Amniotic stem cell (primary cell): Measurements from ENCODE around the gene PDLIM5.

Source experiments
- DNase-seq: peaks from one replicate; lab custom pipeline; 2025; lab: John Stamatoyannopoulos, UW

PDLIM5 gene

DNA sequence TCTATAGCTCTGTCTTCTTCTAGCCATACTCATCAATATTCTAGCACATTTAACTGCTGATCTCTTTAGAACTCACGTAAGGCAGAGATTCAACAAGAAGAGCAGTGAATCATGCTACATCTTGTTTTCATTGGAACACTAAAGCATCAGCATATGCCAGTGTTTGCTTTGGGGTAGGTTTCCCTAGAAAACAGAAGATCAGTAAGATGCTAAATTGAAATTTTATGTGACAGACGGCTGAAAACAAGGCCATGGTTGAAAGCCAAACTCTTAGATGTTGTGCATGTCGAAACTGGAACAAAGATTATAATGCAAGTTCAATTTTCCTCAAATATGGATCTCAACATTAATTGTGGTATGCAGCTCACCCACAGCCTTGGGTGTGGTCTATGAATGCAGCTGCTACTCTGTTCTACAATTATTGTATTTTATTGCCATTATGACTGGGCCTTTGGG, 107.6 kb downstream of the PDLIM5 start:
- peak; percentile 7 for DNase-seq

DNA sequence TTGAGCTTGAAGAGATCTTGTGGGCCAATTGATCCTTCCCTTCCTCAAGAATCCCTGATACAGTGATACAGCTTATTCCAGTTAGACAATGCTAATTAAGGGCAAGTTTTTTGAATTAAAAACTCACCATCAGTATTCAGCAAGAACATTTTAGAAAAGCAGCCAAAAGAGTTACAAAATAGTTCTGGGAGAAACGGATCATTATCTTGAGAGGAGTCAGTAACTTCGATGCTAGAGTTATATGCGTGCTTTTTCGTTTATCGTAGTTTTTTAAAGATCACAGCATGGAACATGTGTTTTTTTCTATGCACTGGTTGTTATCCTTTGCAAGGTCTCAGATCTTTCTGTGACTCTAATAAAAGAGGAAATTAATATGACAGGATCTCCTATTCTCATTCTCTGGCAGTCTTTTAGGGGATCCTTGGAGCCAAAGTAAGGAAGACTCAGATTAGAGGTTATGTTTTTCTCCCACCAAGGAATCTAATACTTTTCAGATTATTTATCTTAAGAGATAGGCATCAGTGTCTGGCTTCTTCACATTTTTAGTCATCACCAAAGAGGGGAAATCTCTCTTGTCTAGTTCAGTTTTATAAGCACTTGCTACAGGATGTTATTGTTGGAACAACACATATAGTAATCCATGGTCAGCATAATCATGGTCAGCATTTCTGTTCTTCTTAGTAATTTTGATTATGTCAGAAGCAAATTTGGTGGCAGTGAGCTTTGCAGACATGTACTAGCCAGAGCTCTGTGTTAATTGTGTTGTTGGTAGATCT, 109.7 kb downstream of the PDLIM5 start:
- DNase-seq = peak; percentile 17

DNA sequence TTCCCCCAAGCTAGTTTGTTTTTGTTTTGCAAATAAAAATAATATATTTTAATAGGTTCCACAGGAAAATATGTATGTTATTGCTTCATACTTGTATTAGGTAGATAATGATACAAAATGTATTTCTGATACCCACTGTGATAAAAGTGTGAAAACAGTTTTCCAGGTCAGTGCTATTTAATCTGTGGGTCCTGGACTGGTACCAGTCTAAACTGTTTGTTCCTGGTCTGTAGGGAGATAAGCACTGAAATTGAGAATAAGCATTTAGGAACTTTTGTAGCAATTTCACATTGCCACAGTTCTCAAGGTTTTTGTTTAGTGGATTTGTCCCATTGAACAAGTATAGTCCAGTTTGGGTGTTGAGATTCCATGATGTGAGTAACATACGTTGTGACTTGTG, 110.5 kb downstream of the PDLIM5 start:
- no peak for DNase-seq

DNA sequence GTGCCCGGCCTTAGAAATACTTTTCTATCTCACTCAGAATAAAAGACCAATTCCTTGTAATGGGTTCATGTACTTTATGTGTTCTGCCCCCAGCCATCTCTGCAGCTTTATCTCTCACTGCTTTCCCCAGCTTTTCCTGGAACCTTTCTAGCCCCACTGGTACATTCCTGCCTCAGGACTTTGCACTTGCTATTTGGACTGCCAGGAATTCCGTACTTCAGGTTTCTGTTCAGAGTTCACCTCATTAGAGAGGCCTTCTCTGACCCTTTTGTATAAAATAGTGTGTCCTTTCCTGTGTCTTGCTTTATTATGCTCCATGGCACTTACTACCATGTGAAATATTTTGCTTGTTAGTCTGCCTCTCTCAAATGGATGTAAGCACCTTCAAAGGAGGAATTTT, 112.5 kb downstream of the PDLIM5 start:
- no peak for DNase-seq

DNA sequence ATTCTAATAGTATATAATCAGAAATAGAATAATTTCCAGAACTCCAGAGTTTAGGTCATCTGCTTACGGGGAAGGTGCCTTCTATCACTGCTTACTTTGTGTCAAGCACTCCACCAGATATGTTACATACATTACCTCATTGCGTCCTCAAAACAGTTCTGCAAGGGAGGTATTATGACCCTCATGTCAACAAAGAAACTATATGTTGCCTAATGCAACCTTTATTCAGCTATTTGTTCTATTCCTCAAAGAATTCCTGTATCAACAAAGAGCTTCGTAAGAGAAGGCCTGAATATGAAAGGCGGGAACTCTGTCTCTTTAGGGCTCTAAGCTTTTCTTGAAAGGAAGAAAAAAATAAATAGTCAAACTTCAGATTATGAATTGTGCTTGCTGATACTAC, 114.7 kb downstream of the PDLIM5 start:
- DNase-seq = no peak

DNA sequence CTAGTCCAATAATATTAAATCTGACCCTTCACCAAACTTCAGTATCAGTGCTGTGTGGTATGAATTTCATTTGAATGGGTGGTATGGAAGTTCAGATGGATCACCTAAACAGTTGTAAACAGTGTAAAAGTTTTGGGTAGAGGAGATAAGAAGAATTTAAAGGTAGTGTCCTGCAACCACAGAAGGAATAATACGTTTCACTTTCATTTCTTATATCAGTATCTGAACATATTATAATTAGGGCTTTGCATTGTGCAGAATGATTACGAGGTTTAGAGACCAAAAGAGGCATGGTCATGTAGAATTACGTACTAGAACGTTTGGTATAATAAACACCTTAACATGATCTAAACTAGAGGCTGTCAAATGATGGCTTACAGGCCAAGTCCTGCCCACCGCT, 116.1 kb downstream of the PDLIM5 start:
- no peak for DNase-seq

DNA sequence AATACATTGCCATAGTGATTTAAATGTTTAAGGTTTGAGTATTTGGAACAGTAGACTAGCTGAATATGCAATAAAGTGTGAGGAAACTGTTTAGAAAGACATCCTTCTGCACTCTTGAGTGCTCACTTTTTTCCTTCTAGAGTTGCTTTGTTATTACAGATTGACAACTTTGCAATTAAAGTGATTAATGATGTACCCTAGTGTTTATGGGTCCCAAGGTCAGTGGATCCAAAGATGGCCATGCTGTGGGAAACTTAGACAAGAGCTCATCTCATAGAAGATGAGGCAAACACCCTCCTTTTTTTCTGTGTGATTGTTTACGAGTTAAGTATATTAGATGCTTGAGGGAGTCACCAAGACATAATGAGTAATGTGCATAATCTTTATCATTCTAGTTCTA, 118.8 kb downstream of the PDLIM5 start:
- no peak for DNase-seq

DNA sequence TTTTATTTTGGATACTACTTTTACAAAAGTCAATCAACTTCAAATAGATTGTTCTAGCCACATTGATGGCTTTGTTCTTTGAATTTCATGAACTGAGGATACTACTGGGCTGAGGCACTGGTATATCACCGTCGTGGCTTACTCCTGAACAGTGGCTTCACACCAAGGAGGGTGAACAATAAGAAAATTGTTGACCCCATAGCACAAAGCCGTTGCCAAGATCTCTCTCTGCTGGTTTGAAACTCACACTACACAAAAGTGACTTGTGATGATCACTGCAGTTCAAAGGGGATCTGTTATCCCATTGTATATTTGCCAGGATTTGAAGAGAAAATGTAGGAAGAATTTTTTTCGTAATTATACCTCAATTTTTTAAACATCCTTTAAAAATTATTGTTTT, 119.6 kb downstream of the PDLIM5 start:
- no peak for DNase-seq

DNA sequence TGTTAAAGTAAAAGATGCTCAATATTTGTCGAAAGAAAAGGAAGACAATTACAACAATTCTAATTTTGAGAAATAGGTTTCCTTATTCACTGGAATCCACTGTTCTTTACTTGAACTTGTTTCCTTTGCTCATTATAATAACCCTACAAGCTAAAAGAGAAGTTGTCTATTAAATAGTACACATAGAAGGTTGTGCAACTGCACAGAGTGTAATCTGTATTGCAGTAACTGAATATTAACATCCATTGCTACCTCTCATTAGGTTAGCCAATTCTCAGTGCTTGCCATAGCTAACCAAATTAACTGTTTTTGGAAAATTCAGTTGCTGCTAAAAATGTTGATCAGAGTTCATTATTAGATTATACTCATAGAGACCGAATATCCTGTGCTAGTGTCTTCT, 120.0 kb downstream of the PDLIM5 start:
- DNase-seq = no peak

DNA sequence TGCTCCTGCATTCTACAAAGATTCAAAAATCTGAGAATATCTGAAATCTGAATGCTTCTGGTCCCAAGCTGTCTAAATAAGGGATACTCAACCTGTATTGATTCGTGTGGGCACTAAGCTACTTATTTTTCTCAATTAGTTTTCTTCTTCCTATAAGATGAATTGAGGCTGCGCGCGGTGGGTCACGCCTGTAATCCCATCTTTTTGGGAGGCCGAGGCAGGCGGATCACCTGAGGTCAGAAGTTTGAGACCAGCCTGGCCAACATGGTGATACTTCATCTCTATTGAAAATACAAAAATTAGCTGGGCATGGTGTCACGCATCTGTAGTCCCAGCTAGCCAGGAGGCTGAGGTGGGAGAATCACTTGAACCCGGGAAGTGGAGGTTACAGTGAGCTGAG, 122.3 kb downstream of the PDLIM5 start:
- no peak for DNase-seq

DNA sequence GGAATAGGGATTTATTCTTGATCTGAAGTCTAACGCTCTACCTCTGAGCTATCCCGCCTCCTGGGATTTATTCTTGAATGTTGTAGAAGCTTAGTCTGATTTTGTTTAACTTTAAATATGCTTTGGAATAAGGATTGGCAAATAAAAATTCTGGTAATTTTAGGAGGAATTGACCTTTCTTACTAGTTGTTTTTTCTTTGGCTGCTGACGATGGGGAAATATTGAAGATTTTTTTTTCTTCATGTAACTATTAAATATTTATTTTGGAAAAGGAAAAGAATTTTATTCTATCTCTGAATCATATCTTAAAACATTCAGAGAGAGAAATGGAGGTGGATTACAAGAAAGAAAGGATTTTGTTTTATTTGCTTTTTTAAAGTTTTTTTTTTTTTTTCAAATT, 122.9 kb downstream of the PDLIM5 start:
- DNase-seq = no peak

DNA sequence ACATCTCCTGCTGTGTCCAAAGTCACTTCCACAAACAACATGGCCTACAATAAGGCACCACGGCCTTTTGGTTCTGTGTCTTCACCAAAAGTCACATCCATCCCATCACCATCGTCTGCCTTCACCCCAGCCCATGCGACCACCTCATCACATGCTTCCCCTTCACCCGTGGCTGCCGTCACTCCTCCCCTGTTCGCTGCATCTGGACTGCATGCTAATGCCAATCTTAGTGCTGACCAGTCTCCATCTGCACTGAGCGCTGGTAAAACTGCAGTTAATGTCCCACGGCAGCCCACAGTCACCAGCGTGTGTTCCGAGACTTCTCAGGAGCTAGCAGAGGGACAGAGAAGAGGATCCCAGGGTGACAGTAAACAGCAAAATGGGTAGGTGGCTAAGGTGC, 123.9 kb downstream of the PDLIM5 start:
- DNase-seq = no peak

DNA sequence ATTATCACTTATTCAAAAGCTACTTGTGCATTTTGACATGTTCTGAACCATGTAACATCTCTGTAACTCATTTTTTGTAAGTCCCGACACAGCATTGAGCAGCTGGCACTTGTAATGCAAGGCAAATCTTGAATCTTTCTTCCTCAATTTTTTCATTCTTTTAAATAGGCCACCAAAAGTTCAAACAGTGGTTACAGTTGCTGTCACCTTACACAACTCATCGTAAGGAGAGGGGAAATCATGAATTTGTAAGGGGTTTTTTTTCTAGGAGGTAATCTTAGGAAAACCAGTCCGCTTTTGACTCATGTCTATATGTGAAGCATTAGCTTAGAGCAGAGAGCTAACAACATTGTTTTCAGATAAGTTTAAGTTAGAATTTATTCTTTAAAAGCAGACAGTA, 124.5 kb downstream of the PDLIM5 start:
- no peak for DNase-seq

DNA sequence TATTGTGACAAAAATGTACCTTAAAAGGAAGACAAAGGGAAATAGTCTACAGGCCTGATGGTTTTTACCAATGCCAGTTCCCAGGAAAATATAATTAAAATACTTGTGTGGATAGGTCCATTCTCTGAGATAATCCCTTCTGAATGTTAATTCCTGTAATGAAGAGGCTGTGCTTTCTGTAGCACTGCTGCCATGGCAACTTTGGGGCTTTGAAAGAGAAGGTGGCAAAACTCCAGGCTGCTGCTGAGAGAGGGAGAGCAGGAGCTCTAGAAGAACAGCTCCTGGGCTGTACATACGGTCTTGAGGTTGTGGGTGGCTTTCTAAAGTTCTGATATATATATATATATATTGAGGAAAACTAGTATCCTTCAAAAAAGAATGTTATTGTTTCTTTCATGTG, 125.4 kb downstream of the PDLIM5 start:
- DNase-seq = peak; percentile 22

DNA sequence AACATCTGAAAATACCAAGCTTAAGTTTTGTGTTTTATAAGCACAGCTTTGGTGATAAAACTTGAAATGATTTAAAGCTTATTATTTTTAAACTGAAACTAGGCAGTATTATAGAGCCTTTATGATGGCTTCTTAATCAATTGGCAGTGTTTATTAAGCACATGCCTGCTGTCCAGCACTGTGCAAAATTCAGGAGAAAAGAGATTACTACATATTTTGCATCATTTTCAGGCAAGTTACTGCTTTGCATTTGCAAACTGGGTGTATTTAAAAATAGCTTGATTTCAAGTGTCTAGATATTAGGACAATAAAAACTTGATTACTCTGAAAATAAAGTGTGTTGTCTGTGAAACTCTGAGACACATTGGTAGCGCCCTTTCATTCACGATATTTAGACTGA, 126.5 kb downstream of the PDLIM5 start:
- DNase-seq = no peak

DNA sequence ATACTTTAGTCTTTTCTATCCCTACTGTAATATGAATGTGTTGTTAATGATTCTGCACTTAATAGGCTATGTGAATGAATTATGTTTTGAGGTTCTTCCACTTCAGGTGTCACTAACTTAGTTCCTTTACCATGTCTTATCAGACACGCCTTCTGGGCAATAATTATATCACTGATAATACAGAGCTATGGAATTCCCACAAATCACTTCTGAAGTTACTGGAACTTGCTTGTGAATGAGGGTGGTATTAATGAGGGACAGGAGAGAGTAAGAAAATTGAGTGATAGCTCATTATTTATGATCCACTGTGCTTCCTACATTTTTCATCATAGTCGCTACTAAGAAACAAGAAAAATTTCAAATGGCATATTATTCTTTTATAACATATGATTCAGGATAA, 130.0 kb downstream of the PDLIM5 start:
- DNase-seq = no peak

DNA sequence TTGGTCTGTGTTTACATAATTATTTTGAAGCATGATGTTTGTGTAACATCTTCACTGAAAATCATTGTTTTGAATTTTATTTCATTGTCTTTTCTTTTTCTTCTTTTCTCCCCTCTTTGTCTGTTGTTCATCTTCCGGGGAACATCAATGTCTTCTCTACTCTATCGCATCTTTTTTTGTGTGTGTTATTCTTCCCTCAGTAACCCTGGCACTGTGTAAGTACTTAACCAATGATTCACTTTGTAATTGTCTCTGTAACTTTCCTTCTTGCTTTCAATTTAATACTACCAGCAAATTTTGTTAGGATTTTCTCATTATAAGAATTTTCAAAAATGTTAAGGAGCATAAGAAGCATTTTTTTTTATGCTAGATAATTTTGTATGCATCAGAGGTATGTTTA, 130.8 kb downstream of the PDLIM5 start:
- DNase-seq = no peak

DNA sequence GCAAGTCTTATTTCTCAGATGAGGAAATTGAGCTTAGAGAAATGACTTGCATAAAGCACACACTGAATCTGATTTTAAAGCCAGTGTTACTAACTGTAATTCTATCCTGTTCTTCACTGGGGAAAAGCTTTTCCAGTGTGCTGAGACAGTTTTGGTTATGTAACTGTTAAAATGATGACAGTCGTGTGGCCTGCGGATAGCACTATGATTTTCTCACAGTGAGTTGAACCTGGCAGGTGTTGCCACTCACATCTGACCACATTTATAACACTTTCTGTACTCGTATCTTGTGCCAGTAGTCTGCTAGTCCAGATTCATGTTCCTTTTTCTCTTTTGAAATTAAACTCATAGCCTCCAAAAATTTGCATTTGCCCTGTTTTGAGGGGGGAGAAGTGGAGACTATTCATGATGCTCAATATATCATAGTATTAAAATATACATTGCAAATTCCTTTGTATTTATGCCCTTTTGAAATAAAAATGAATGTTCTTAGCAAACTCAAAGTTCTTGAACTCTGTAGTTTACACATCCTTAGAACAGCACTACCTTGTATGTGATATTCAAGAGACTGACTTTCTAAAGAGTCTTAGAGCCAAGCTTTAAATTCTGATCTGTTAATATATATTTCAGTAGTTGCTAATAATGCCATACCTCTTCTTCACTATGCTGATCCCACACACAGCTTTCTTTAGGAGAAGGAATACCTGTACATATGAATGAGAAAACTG, 132.3 kb downstream of the PDLIM5 start:
- no peak for DNase-seq

DNA sequence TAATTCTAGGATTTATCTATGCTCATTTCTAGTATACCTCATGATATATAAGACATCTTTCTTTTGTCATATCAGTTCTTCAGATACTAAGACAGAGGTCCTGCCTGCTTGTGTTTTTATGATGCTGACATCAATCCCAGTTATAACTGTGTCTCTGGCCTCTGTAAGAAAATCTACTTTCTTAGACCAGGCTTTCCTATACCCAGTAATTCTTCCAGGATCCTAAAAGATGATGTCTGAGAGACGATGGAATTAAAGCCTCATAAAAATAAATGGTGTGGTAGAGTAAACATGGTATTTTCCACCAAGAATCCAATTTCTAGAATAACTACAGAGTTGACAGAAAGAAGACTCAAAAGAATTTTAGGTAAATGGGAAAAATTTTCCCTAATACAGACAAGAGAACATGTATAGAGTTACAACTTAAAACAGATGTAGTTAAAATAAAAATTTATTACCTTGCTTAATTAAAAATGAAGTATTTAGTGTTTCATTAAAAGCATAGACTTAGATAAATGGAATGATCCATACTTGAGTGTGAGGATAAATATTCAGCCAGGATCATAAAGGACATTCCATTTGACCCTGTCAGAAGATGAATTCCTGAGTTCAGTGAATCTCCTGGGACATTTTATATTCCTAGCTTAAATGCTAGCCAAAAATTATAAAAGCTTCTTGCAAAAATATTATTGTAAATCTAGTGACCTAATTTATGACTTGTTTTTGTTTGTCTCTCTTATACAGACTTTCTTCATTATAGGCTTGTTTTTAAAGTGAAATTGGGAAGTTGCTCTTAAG, 137.4 kb downstream of the PDLIM5 start:
- DNase-seq = no peak

DNA sequence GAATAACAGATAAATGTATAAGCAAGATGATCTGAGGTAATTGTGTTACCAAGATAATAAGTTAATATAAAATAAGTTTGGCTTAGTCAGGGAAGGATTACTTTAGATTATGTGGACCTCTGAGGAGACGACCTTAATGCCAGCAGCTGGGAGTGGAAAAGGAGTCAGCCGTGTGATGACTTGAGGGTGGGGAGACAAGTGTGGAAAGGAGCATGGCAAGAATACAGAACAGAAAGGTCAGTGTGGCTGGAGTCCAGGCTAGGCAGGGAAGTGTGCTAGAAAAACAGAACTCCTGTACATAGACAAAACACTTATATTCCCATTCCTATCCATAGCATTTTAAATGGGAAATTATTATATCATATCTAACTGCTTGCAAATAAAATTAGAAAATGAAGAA, 138.8 kb downstream of the PDLIM5 start:
- DNase-seq = no peak

DNA sequence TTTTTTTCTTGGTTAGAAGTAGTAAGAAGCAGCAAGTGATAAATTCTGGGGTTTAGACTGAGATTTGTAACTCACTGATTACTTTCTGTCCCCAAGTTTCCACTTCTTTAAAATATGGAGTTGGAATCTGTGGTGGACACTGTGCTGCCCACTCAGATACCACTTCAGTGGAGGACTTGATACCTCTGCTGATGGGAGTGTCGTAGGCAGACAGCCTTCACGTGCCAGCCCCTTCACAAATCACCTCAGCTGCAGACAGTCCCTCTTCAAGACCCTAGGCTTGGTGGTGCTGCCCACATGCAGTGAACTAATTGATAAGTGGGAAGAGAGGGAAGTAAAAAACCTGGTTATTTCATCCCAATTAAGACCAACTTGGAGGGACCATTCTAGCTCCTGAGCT, 139.5 kb downstream of the PDLIM5 start:
- DNase-seq = no peak

DNA sequence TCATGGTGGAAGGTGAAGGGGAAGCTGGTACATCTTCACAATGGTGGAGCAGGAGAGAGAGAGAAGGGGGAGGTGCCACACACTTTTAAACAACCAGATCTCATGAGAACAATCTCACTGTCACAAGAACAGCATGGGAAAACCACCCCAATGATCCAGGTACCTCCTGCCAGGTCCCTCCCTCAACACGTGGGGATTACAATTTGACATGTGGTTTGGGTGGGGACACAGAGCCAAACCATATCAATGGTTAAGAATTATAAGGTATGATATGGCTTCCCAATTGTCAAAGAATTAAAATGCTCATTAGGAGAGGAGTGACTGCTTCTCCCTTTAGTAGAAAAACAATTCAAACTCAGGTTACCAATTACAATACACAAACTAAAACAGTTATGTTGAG, 143.3 kb downstream of the PDLIM5 start:
- no peak for DNase-seq
